ENCODE results near the gene ZDHHC5. TPM values are rescaled to one million over a fixed set of nuclear protein-coding genes. Genes with fewer than 3 reads are reported as not detected.
A peak's percentile ranks its signal among the peaks of the same experiment; 100 is the strongest.

Gene ZDHHC5, protein sequence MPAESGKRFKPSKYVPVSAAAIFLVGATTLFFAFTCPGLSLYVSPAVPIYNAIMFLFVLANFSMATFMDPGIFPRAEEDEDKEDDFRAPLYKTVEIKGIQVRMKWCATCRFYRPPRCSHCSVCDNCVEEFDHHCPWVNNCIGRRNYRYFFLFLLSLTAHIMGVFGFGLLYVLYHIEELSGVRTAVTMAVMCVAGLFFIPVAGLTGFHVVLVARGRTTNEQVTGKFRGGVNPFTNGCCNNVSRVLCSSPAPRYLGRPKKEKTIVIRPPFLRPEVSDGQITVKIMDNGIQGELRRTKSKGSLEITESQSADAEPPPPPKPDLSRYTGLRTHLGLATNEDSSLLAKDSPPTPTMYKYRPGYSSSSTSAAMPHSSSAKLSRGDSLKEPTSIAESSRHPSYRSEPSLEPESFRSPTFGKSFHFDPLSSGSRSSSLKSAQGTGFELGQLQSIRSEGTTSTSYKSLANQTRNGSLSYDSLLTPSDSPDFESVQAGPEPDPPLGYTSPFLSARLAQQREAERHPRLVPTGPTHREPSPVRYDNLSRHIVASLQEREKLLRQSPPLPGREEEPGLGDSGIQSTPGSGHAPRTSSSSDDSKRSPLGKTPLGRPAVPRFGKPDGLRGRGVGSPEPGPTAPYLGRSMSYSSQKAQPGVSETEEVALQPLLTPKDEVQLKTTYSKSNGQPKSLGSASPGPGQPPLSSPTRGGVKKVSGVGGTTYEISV
- 10 to 100 TPM; 56.8 to 65.5 TPM for total RNA-seq

DNA sequence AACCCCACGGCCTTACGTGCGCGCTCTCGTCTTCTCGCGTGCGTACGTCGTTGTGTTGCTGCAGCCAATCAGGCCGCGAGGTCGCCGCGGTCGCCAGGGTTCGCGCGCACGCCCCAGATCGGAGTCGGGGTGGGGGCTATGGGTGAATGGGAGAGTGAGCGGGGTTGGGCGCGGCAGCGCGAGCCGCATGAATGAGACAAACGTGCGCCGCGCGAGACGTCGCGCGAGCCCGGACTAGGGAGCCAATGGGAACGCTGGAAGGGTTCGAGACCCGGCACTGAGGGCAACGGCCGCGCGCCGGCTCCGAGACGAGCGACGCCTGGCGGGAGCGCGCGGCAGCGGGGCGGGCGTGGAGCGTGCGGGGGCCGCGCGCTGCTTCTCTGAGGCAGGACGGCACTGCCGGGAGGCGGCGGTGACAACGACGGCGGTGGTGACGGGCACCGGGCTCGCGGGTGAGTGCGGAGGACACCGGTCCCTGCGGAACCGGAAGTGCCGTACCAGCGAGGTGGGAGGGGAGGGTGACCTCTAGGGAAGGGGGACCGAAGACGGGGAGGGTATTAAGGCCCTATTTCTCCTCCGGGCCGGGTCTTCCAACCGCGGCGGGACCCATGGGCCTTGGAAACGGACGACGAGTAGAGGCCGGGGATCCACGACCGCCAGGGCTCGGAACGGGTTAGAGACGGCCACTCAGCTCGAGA is at the start of gene ZDHHC5:
ZDHHC5 (plus strand) TSS at position 379 of the 698 bp plus-strand sequence. CDS start 4,977 bp downstream, outside the sequence.
- POLR2A ChIA-PET = interaction anchor here (0.6 to 2.3 kb wide), 8 partner anchors 9 to 887 kb away, joined by 3 to 8 read pairs (median 4); partner anchors contain the start of genes CLP1, SELENOH and YPEL4
- peaks cover 15% of the 10 kb centered on the region for H3K36me3 Mint-ChIP-seq
- H3K9me3 Mint-ChIP-seq = no peaks in the 10 kb centered on the region
- H3K4me3 Mint-ChIP-seq = peak within 1 kb of the TSS; percentile 83
- DNase-seq = peak; percentile 100
- peaks cover 41% of the 10 kb centered on the region for H3K4me1 Mint-ChIP-seq (ENCODE audit: low read depth)
- H3K27me3 Mint-ChIP-seq = no peaks in the 10 kb centered on the region
- CTCF ChIA-PET = interaction anchor here (0.7 kb wide), 1 partner anchor 99 kb away, joined by 4 read pairs; no protein-coding TSS in a partner anchor
- intact Hi-C loops (cut with micrococcal nuclease) = loop anchor here (1.0 to 10.0 kb wide), 13 partner anchors 11 to 1887 kb away; partner anchors contain the start of genes CLP1, MED19, SELENOH and SSRP1
- peak within 1 kb of the TSS; percentile 100 for H3K27ac Mint-ChIP-seq

- CTCF ChIA-PET = no interaction called here
- H3K4me3 Mint-ChIP-seq = no peak overlapping the region
- no peaks in the 10 kb centered on the region for H3K36me3 Mint-ChIP-seq
- no peak overlapping the region for H3K27ac Mint-ChIP-seq
- intact Hi-C loops (cut with micrococcal nuclease) = no loop called here
- peaks cover 12% of the 10 kb centered on the region for H3K9me3 Mint-ChIP-seq
- no peaks in the 10 kb centered on the region for H3K4me1 Mint-ChIP-seq (ENCODE audit: low read depth)
- no peak for DNase-seq
- H3K27me3 Mint-ChIP-seq = peaks cover 10% of the 10 kb centered on the region
- POLR2A ChIA-PET = interaction anchor here (0.6 kb wide), 1 partner anchor 22 kb away, joined by 3 read pairs; no protein-coding TSS in a partner anchor
These were observed 49.5 kb upstream of the ZDHHC5 start for GRCh38 chr11:57618438-57618837.

DNA sequence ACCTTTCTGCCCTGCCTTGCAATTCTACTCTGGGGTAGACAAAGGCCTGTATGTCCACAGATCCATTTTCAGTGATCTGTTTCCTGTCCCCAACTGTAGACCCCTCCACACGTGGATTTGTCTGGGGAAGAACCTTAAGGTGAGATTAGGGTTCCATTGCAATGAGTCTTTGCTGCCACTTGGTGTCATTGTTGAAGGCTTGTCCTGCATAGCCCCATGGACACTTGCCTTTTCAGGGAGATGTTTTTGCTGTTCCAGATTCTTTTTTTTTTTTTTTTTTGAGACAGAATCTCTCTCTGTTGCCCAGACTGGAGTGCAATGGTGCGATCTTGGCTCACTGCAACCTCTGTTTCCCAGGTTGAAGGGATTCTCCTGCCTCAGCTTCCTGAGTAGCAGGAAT is 48.6 kb upstream of the ZDHHC5 start:
- CTCF ChIA-PET = no interaction called here
- DNase-seq = no peak

DNA sequence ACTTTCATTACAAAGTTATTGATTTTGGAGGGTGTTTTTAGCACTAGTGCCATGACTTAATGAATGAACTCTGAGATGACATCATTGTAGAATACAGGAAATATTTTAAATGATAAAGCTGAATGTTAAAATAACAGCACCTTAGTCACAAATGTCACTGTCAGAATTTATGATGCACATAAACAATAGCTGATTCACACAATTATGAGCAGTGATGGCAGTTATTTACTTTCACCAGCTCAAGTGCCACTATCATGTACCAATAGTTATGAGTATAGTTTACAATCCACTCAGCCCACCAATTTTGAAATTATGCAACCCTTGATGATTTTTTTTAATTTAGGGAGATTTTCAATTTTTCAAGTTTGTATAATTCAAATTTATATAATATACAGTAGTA is 47.4 kb upstream of the ZDHHC5 start:
- Mint-ChIP-seq H3K4me3 (no peak overlapping the region), H3K27me3 (peaks cover 10% of the 10 kb centered on the region), H3K4me1 (ENCODE audit: low read depth) (no peaks in the 10 kb centered on the region), H3K36me3 (no peaks in the 10 kb centered on the region), H3K27ac (no peak overlapping the region), H3K9me3 (peaks cover 12% of the 10 kb centered on the region)
- intact Hi-C loops (cut with micrococcal nuclease) = no loop called here
- ChIA-PET POLR2A (no interaction called here), CTCF (interaction anchor here (1.0 kb wide), 2 partner anchors 22 to 44 kb away, joined by 3 read pairs; no protein-coding TSS in a partner anchor)
- DNase-seq = no peak

More for the DNA sequence above, 48.6 kb upstream of the ZDHHC5 start:
- H3K9me3 Mint-ChIP-seq = peaks cover 12% of the 10 kb centered on the region
- intact Hi-C loops (cut with micrococcal nuclease) = no loop called here
- POLR2A ChIA-PET = no interaction called here
- no peaks in the 10 kb centered on the region for H3K4me1 Mint-ChIP-seq (ENCODE audit: low read depth)
- peaks cover 10% of the 10 kb centered on the region for H3K27me3 Mint-ChIP-seq
- no peak overlapping the region for H3K27ac Mint-ChIP-seq
- H3K4me3 Mint-ChIP-seq = no peak overlapping the region
- H3K36me3 Mint-ChIP-seq = no peaks in the 10 kb centered on the region

DNA sequence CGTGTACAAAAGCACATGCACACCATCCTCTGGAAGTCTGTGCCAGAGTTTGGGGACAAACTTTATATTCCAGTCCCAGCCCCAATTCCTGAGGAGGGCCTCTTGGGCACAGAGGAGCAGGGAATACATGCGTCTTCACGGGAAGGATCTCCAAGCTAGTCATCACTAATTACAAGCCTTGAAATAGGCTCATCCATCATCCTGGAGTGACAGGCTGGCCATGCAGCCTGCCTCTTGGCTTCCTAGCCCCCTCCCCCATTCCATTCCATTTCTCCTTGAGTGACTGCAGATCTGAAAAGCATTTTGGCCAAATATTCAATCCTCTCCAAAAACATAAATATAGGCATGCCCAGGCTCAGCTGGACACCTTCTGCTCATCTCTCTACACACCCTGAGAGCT is 45.7 kb upstream of the ZDHHC5 start:
- H3K4me1 Mint-ChIP-seq (ENCODE audit: low read depth) = no peaks in the 10 kb centered on the region
- ChIA-PET POLR2A (no interaction called here), CTCF (interaction anchor here (0.5 to 1.2 kb wide), 3 partner anchors 19 to 178 kb away, joined by 3 read pairs; no protein-coding TSS in a partner anchor)
- intact Hi-C loops (cut with micrococcal nuclease) = no loop called here
- H3K4me3 Mint-ChIP-seq = no peak overlapping the region
- H3K27ac Mint-ChIP-seq = no peak overlapping the region
- no peaks in the 10 kb centered on the region for H3K36me3 Mint-ChIP-seq
- DNase-seq = no peak
- H3K9me3 Mint-ChIP-seq = peaks cover 12% of the 10 kb centered on the region
- peaks cover 3% of the 10 kb centered on the region for H3K27me3 Mint-ChIP-seq

- H3K9me3 Mint-ChIP-seq = peaks cover 5% of the 10 kb centered on the region
- H3K27ac Mint-ChIP-seq = no peak overlapping the region
- intact Hi-C loops (cut with micrococcal nuclease) = no loop called here
- DNase-seq = no peak
- H3K36me3 Mint-ChIP-seq = no peaks in the 10 kb centered on the region
- peaks cover 3% of the 10 kb centered on the region for H3K27me3 Mint-ChIP-seq
- no peak overlapping the region for H3K4me3 Mint-ChIP-seq
- H3K4me1 Mint-ChIP-seq (ENCODE audit: low read depth) = no peaks in the 10 kb centered on the region
- CTCF ChIA-PET = no interaction called here
- POLR2A ChIA-PET = no interaction called here
These were observed 43.0 kb upstream of the ZDHHC5 start for GRCh38 chr11:57624864-57625263.

DNA sequence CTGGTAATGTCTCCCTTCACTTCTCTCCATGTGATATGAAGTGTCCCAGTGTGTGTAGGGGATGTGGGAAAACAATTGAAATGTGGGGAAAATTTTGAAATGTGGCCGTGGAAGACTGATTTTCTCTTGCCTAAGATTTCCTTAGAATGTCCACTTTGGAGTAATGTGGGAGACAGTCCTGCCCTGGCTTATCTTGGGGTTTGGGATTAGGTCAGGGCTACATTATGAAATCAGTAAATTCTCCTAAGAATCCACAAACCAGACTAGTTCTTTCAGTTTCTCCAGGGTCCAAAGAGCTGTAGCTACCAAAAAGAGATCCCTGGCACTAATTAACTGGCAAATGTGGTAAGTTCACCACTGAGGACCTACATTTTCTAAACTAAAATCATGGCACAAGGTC is 41.0 kb upstream of the ZDHHC5 start:
- POLR2A ChIA-PET = no interaction called here
- Mint-ChIP-seq H3K27me3 (peaks cover 4% of the 10 kb centered on the region), H3K9me3 (no peaks in the 10 kb centered on the region), H3K27ac (no peak overlapping the region), H3K4me1 (ENCODE audit: low read depth) (no peaks in the 10 kb centered on the region), H3K36me3 (no peaks in the 10 kb centered on the region), H3K4me3 (no peak overlapping the region)
- CTCF ChIA-PET = interaction anchor here (0.9 kb wide), 1 partner anchor 12 kb away, joined by 4 read pairs; no protein-coding TSS in a partner anchor
- intact Hi-C loops (cut with micrococcal nuclease) = no loop called here
- no peak for DNase-seq

- H3K9me3 Mint-ChIP-seq = no peaks in the 10 kb centered on the region
- no peaks in the 10 kb centered on the region for H3K4me1 Mint-ChIP-seq (ENCODE audit: low read depth)
- H3K27me3 Mint-ChIP-seq = peaks cover 13% of the 10 kb centered on the region
- H3K4me3 Mint-ChIP-seq = no peak overlapping the region
- intact Hi-C loops (cut with micrococcal nuclease) = no loop called here
- ChIA-PET CTCF (interaction anchor here (0.9 to 2.2 kb wide), 3 partner anchors 11 to 171 kb away, joined by 4 to 6 read pairs (median 4); no protein-coding TSS in a partner anchor), POLR2A (no interaction called here)
- DNase-seq = no peak
- no peak overlapping the region for H3K27ac Mint-ChIP-seq
- no peaks in the 10 kb centered on the region for H3K36me3 Mint-ChIP-seq
These were observed 37.7 kb upstream of the ZDHHC5 start for GRCh38 chr11:57630171-57630570.

DNA sequence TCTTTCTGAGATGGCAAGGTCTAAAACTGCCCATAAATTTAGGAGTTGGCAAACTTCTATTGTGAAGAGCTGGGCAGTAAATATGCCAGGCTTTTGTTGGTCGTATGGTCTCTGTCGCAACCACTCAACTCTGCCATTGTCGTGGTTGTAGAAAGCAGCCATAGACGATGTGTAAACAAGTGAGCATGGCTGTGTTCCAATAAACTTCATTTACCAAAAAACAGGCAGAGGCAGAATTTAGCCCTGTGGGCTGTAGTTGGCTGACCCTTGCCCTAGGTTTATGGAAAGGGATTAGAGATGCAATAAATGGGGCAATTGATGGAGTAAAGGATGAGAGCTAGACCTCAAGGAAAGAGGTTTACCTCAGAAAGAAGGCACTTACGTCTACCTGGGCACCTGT is 35.8 kb upstream of the ZDHHC5 start:
- no peak for DNase-seq
- H3K4me1 Mint-ChIP-seq (ENCODE audit: low read depth) = no peaks in the 10 kb centered on the region
- no peak overlapping the region for H3K27ac Mint-ChIP-seq
- POLR2A ChIA-PET = no interaction called here
- no peak overlapping the region for H3K4me3 Mint-ChIP-seq
- peaks cover 15% of the 10 kb centered on the region for H3K27me3 Mint-ChIP-seq
- CTCF ChIA-PET = interaction anchor here (1.3 to 2.2 kb wide), 3 partner anchors 9 to 139 kb away, joined by 3 to 9 read pairs (median 6); no protein-coding TSS in a partner anchor
- H3K9me3 Mint-ChIP-seq = no peaks in the 10 kb centered on the region
- no peaks in the 10 kb centered on the region for H3K36me3 Mint-ChIP-seq
- intact Hi-C loops (cut with micrococcal nuclease) = no loop called here

- H3K27me3 Mint-ChIP-seq = peaks cover 25% of the 10 kb centered on the region
- ChIA-PET CTCF (no interaction called here), POLR2A (no interaction called here)
- H3K4me1 Mint-ChIP-seq (ENCODE audit: low read depth) = peaks cover 2% of the 10 kb centered on the region
- no peaks in the 10 kb centered on the region for H3K36me3 Mint-ChIP-seq
- no peak overlapping the region for H3K27ac Mint-ChIP-seq
- intact Hi-C loops (cut with micrococcal nuclease) = no loop called here
- H3K9me3 Mint-ChIP-seq = no peaks in the 10 kb centered on the region
- DNase-seq = no peak
- no peak overlapping the region for H3K4me3 Mint-ChIP-seq
These were observed 34.4 kb upstream of the ZDHHC5 start for GRCh38 chr11:57633394-57634070.

DNA sequence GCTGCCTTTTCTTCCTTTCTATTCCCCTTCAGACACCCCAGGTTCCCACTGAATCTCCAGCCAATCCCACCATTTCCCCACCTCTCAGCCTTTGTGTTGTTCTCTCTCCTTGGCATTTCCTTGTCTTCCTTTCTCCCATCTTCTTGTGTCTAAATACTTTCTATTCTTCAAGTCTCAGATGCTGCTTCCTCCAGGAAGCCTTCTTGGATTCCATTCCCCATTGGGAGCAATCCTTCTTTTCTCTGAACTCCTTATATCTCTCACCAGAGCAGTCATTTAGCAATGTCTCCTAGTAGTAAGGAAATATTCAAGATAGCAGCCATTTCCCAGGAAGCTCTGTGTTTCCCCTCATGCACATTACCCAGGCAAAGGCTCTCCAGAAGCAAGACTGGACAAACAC is 33.6 kb upstream of the ZDHHC5 start:
- CTCF ChIA-PET = interaction anchor here (0.7 to 0.9 kb wide), 2 partner anchors 10 to 141 kb away, joined by 3 to 4 read pairs; no protein-coding TSS in a partner anchor
- Mint-ChIP-seq H3K4me3 (no peak overlapping the region), H3K36me3 (no peaks in the 10 kb centered on the region), H3K27ac (no peak overlapping the region), H3K9me3 (no peaks in the 10 kb centered on the region), H3K4me1 (ENCODE audit: low read depth) (peaks cover 9% of the 10 kb centered on the region), H3K27me3 (peaks cover 25% of the 10 kb centered on the region)
- POLR2A ChIA-PET = no interaction called here
- intact Hi-C loops (cut with micrococcal nuclease) = no loop called here
- no peak for DNase-seq
